ENCODE data around the gene NPTX1.

NPTX1 gene

GRCh38 chr17:80475910-80476876 lies at the start of gene NPTX1:
NPTX1 (minus strand) TSS chr17:80476607; CDS start chr17:80476446, 161 bp downstream.
- DNase-seq, result no peak

GRCh38 chr17:80523956-80524712 lies 47.7 kb upstream of the NPTX1 start:
- DNase-seq, result no peak

GRCh38 chr17:80523054-80523744 lies 46.8 kb upstream of the NPTX1 start:
- DNase-seq, result no peak

GRCh38 chr17:80520810-80521455 lies 44.5 kb upstream of the NPTX1 start:
- no peak for DNase-seq

GRCh38 chr17:80519091-80519781 lies 42.8 kb upstream of the NPTX1 start:
- DNase-seq, result no peak

GRCh38 chr17:80518392-80518791 lies 42.0 kb upstream of the NPTX1 start:
- no peak for DNase-seq

GRCh38 chr17:80517641-80518040 lies 41.2 kb upstream of the NPTX1 start:
- no peak for DNase-seq

GRCh38 chr17:80516171-80516932 lies 39.9 kb upstream of the NPTX1 start:
- DNase-seq, result no peak

- DNase-seq, result no peak
Measured at GRCh38 chr17:80513892-80514291, 37.5 kb upstream of the NPTX1 start.

GRCh38 chr17:80513201-80513600 lies 36.8 kb upstream of the NPTX1 start:
- no peak for DNase-seq

- DNase-seq, result no peak
Measured at GRCh38 chr17:80512233-80512632, 35.8 kb upstream of the NPTX1 start.

- no peak for DNase-seq
Measured at GRCh38 chr17:80511222-80512180, 35.1 kb upstream of the NPTX1 start.

- DNase-seq, result no peak
Measured at GRCh38 chr17:80510772-80511171, 34.4 kb upstream of the NPTX1 start.

- DNase-seq, result no peak
Measured at GRCh38 chr17:80510132-80510531, 33.7 kb upstream of the NPTX1 start.

- DNase-seq, result no peak
Measured at GRCh38 chr17:80509311-80509710, 32.9 kb upstream of the NPTX1 start.

- no peak for DNase-seq
Measured at GRCh38 chr17:80507965-80508364, 31.6 kb upstream of the NPTX1 start.

- peak; percentile 43 for DNase-seq
Measured at GRCh38 chr17:80507177-80507576, 30.8 kb upstream of the NPTX1 start.

GRCh38 chr17:80504686-80505413 lies 28.4 kb upstream of the NPTX1 start:
- DNase-seq, result no peak

- no peak for DNase-seq
Measured at GRCh38 chr17:80503921-80504320, 27.5 kb upstream of the NPTX1 start.
